Myocyte (in vitro differentiated cells): ENCODE measurements around the gene FHOD3. TPM values are rescaled to one million over a fixed set of nuclear protein-coding genes. Genes with fewer than 3 reads are reported as not detected.
A peak's percentile ranks its signal among the peaks of the same experiment; 100 is the strongest.
"Not testable (repeated sequence)": the region's sequence is repeated elsewhere in the genome, so short reads cannot be mapped to it uniquely, and the experiment has no call there.

ENCODE experiments used
- DNase-seq: peaks from one replicate; pipeline ENCODE4 v3.0.0-alpha.2; 2012; ENCODE audit warnings: low read depth
- total RNA-seq: library from RNA; depleted of rRNA; stranded (reverse); fragments of >200 nt; gene quantifications from 2 replicates; pipeline ENCODE4 v1.2.3, GENCODE V29; 2014

FHOD3 gene
- total RNA-seq, 1 donor from 2014 or later, result 57.5 TPM

GRCh38 chr18:36812678-36813077 is 515.2 kb downstream of the FHOD3 start:
- no peak for DNase-seq

- no peak for DNase-seq
These were observed 515.7 kb downstream of the FHOD3 start for GRCh38 chr18:36813101-36813775.

GRCh38 chr18:36813824-36814223 is 516.3 kb downstream of the FHOD3 start:
- DNase-seq, result no peak

GRCh38 chr18:36814994-36815393 is 517.5 kb downstream of the FHOD3 start:
- DNase-seq, result no peak

- not testable (repeated sequence) for DNase-seq
These were observed 518.6 kb downstream of the FHOD3 start for GRCh38 chr18:36816096-36816495.

GRCh38 chr18:36817039-36817438 is 519.5 kb downstream of the FHOD3 start:
- no peak for DNase-seq

- DNase-seq, result no peak
These were observed 521.1 kb downstream of the FHOD3 start for GRCh38 chr18:36818652-36819051.

GRCh38 chr18:36819621-36820020 is 522.1 kb downstream of the FHOD3 start:
- DNase-seq, result no peak

- DNase-seq, result no peak
These were observed 524.2 kb downstream of the FHOD3 start for GRCh38 chr18:36821681-36822080.

GRCh38 chr18:36825526-36825925 is 528.0 kb downstream of the FHOD3 start:
- no peak for DNase-seq

GRCh38 chr18:36826556-36826955 is 529.0 kb downstream of the FHOD3 start:
- DNase-seq, result no peak

GRCh38 chr18:36828157-36828629 is 530.7 kb downstream of the FHOD3 start:
- DNase-seq, result peak; percentile 44

- peak; percentile 91 for DNase-seq
These were observed 531.3 kb downstream of the FHOD3 start, which contains the start of the genes KIAA1328 and TPGS2 for GRCh38 chr18:36828630-36829361. TSS of gene KIAA1328 (plus strand) at chr18:36829127. CDS start at chr18:36829139, 12 bp downstream. TSS of gene TPGS2 (minus strand) at chr18:36829002. CDS start at chr18:36828767, 235 bp downstream.

Other genes with a start within 250 kb of the FHOD3 start
- 65.7 and 69.1 TPM in 2 replicates for gene RPRD1A, start 230.2 kb upstream of the FHOD3 start, total RNA-seq
- 61.7 and 62.2 TPM in 2 replicates for gene SLC39A6, start 168.4 kb upstream of the FHOD3 start, total RNA-seq
- gene ELP2, start 167.8 kb upstream of the FHOD3 start, total RNA-seq, result 66.3 and 72.4 TPM in 2 replicates
- gene MOCOS, start 110.2 kb upstream of the FHOD3 start, total RNA-seq, result 4.8 and 5.4 TPM in 2 replicates